Measurements from ENCODE around the gene KLC3. TPM values are rescaled to one million over a fixed set of nuclear protein-coding genes. Genes with fewer than 3 reads are reported as not detected.

Gene KLC3
- total RNA-seq, 1 donor from 2014 or later, result 0.22 TPM

DNA sequence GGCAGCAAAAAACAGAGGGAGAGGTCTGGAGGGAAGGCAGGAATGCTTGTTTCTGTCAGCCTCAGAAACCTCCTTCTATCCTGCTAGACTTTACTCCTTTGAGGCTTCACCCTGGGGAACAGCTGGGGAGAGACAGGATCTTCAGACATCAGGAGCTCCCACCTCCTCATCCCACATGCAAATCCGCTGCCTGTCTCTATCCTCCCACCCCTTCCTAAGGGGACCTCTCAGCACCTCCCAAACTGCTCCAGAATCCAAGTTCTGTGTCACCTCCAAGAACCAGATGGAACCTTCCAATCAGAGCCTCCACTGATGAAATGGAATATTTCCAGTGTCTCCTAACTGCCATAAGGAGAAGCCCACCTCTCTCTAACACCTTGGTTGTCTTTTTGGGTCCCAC lies 39.6 kb downstream of the KLC3 start:
- H3K4me3 Mint-ChIP-seq (ENCODE audit: unreplicated experiment), result no peak overlapping the region
- no peaks in the 10 kb centered on the region for H3K9me3 Mint-ChIP-seq (ENCODE audit: low read depth)
- TF ChIP-seq, protein P1, sequence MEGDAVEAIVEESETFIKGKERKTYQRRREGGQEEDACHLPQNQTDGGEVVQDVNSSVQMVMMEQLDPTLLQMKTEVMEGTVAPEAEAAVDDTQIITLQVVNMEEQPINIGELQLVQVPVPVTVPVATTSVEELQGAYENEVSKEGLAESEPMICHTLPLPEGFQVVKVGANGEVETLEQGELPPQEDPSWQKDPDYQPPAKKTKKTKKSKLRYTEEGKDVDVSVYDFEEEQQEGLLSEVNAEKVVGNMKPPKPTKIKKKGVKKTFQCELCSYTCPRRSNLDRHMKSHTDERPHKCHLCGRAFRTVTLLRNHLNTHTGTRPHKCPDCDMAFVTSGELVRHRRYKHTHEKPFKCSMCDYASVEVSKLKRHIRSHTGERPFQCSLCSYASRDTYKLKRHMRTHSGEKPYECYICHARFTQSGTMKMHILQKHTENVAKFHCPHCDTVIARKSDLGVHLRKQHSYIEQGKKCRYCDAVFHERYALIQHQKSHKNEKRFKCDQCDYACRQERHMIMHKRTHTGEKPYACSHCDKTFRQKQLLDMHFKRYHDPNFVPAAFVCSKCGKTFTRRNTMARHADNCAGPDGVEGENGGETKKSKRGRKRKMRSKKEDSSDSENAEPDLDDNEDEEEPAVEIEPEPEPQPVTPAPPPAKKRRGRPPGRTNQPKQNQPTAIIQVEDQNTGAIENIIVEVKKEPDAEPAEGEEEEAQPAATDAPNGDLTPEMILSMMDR (IDR thresholded peaks at IDR 0.05), result no peak
- peaks cover 8% of the 10 kb centered on the region for H3K36me3 Mint-ChIP-seq (ENCODE audit: low read depth)
- peak overlapping the region; percentile 42 for H3K27ac Mint-ChIP-seq (ENCODE audit: unreplicated experiment)
- H3K4me1 Mint-ChIP-seq (ENCODE audit: low read depth), result peaks cover 22% of the 10 kb centered on the region
- no peak for DNase-seq (ENCODE audit: low spot score)
- H3K27me3 Mint-ChIP-seq (ENCODE audit: low read depth), result no peaks in the 10 kb centered on the region

DNA sequence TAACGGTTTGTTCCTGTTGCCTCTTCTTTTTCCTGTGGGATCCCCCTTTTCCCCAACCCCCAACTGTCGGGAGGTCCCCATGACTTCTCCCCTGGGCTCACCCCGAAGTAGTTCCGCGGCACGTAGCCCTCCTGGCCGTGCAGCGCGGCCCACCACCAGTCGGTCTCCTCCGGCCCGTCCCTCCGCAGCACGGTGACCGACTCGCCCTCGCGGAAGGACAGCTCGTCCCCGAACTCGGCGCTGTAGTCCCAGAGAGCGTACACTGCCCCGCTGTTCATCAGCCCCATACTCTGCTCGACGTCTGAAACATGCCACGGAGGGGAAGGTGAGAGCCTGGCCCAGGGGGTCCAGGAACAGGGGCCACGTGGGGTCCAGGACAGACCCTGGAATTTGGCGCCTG lies 41.9 kb downstream of the KLC3 start:
- H3K36me3 Mint-ChIP-seq (ENCODE audit: low read depth), result peaks cover 8% of the 10 kb centered on the region
- no peak overlapping the region for H3K4me3 Mint-ChIP-seq (ENCODE audit: unreplicated experiment)
- no peaks in the 10 kb centered on the region for H3K27me3 Mint-ChIP-seq (ENCODE audit: low read depth)
- TF ChIP-seq, protein P1 (IDR thresholded peaks at IDR 0.05), result no peak
- peaks cover 8% of the 10 kb centered on the region for H3K4me1 Mint-ChIP-seq (ENCODE audit: low read depth)
- no peak for DNase-seq (ENCODE audit: low spot score)
- peak overlapping the region; percentile 17 for H3K27ac Mint-ChIP-seq (ENCODE audit: unreplicated experiment)
- H3K9me3 Mint-ChIP-seq (ENCODE audit: low read depth), result no peaks in the 10 kb centered on the region

DNA sequence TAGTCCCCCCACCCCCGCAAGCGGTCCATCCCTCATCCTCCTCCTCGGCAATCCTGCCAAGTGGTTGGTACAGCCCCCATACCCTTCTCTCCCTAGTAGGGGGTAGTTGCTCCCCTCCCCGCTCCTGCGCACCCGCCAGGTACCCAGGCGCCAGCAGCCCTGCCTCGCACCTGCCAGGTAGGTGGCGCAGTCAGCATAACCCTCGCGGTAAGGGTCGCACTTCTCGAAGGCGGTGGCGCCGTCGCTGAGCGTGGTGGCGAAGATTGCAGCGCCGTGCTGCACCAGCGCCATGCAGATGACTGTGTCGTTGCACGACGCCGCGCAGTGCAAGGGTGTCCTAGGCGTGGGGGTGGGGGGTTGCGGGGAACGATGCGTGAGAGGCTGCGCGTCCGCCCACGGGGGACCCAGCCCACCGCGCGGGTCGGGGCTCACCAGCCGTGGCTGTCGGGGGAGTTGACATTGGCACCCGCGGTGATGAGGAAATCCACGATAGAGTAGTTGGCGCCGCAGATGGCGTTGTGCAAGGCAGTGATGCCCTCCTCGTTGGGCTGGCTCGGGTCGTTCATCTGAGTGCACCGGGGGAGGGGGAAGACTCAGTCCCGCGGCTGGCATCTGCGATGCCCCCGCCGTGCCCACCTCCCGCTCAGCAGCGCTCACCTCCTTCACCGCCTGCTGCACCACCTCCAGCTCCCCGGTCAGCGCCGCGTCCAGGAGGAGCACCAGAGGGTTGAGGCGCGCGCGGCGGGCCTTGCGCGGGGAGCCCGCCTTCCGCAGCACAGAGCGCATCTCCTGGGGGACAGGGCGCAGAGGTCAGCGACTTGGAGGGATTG lies 45.1 kb downstream of the KLC3 start:
- Mint-ChIP-seq H3K27me3 (ENCODE audit: low read depth) (no peaks in the 10 kb centered on the region), H3K36me3 (ENCODE audit: low read depth) (peaks cover 9% of the 10 kb centered on the region), H3K4me1 (ENCODE audit: low read depth) (no peaks in the 10 kb centered on the region), H3K27ac (ENCODE audit: unreplicated experiment) (no peak overlapping the region), H3K9me3 (ENCODE audit: low read depth) (no peaks in the 10 kb centered on the region), H3K4me3 (ENCODE audit: unreplicated experiment) (no peak overlapping the region)
- no peak for DNase-seq (ENCODE audit: low spot score)
- TF ChIP-seq, protein P1 (IDR thresholded peaks at IDR 0.05), result no peak

DNA sequence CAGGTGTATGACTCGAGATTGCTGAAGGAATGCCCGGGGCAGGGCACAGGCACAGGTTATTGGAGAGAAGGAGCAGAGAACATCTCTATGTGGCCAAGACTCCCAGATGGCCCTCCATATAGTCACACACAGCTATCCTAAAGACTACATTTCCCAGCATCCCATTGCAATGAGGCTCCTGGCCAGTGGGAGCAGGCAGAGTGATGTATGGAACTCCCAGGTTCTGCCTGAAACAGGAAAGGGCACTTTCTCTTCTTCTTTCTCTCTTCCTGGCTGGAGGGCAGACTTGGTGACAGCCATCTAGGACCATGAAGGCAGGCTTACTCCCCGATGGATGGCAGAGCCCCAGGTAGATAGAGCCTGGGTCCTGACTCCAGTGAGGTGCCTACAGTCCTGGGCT lies 50.8 kb downstream of the KLC3 start:
- H3K36me3 Mint-ChIP-seq (ENCODE audit: low read depth), result peaks cover 12% of the 10 kb centered on the region
- no peaks in the 10 kb centered on the region for H3K27me3 Mint-ChIP-seq (ENCODE audit: low read depth)
- H3K9me3 Mint-ChIP-seq (ENCODE audit: low read depth), result no peaks in the 10 kb centered on the region
- no peaks in the 10 kb centered on the region for H3K4me1 Mint-ChIP-seq (ENCODE audit: low read depth)
- H3K27ac Mint-ChIP-seq (ENCODE audit: unreplicated experiment), result no peak overlapping the region
- no peak overlapping the region for H3K4me3 Mint-ChIP-seq (ENCODE audit: unreplicated experiment)
- DNase-seq (ENCODE audit: low spot score), result no peak
- TF ChIP-seq, protein P1 (IDR thresholded peaks at IDR 0.05), result no peak

DNA sequence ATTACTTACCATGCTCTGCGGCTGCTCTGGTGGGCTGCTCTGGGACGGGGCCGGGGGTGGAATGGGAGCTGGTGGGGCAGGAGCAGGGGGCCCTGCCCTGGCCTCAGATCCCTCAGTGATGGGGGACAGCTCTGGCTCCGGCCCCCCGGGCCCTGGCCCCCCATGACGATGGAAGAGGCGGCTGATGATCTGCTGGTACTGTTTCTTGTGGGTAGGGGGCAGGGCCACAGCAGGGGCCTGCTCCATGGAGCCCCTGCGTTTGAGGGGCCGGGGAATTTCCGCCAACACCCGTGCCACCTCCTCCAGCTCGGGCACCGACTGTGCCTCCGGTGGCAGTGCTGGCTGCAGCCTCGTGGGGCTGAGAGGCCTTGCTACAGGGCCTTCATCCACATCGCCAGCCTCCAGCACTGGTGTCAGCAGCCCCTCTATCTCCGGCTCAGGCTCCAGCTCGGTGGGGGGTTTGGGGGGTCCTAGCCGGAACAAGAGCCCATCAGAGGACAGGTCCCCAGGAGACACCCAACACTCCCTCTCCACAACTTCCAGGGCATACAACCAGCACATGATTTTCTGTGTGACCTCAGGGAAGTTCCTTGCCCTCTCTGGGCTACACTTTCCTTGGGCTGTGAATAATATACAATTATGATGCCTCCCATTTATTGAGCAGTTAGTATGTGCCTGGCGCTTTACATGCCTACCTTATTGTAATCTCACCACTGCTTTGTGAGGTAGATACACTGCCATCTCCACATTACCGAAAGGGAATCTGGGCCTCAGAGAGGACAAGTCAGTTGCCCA lies 51.5 kb downstream of the KLC3 start:
- TF ChIP-seq, protein P1 (IDR thresholded peaks at IDR 0.05), result no peak
- no peaks in the 10 kb centered on the region for H3K27me3 Mint-ChIP-seq (ENCODE audit: low read depth)
- H3K27ac Mint-ChIP-seq (ENCODE audit: unreplicated experiment), result no peak overlapping the region
- no peak overlapping the region for H3K4me3 Mint-ChIP-seq (ENCODE audit: unreplicated experiment)
- H3K9me3 Mint-ChIP-seq (ENCODE audit: low read depth), result no peaks in the 10 kb centered on the region
- H3K36me3 Mint-ChIP-seq (ENCODE audit: low read depth), result peaks cover 13% of the 10 kb centered on the region
- H3K4me1 Mint-ChIP-seq (ENCODE audit: low read depth), result no peaks in the 10 kb centered on the region
- no peak for DNase-seq (ENCODE audit: low spot score)
